ENCODE results near the gene FAXDC2. TPM values are rescaled to one million over a fixed set of nuclear protein-coding genes. Genes with fewer than 3 reads are reported as not detected.

The FAXDC2 gene
- polyA plus RNA-seq, 1 donor (not counting 4 experiments of a cell fraction or from before 2014, with no cell fraction given), result 4.6 TPM

DNA sequence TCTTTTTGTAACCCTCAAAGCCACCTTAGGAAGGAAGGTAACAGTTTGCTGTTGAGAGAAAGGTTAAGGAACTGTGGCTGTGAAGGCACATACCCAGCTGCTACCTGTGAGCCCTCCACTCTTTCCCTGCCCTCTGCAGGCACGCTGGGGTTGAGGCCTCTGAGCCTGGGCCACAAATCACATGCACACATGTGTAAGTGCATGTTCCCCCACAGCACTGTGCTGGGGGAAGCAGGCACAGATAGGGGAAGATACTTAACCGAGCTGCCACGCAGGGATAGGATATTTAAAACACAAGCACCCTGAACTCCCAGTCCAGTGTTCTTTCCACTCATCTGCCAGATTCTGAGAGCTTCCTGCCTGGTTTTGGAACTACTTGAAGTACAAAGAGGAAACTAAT lies 77.1 kb downstream of the FAXDC2 start:
- dilution Hi-C loops (cut with MboI; ENCODE audit: extremely low pct_ligation_motif_present, low sequenced_read_pairs), result no loop called here
- Histone ChIP-seq H3K27ac (ENCODE audit: control insufficient read depth, insufficient read depth, low read length) (no peak overlapping the region), H3K79me2 (ENCODE audit: control insufficient read depth, insufficient read depth, low read length) (peaks cover 98% of the 10 kb centered on the region), H2AFZ (ENCODE audit: control insufficient read depth, low read length) (no peak overlapping the region), H3K27me3 (ENCODE audit: control insufficient read depth, extremely low read depth, insufficient read depth, low read length) (no peaks in the 10 kb centered on the region), H3K4me2 (ENCODE audit: control insufficient read depth, extremely low read depth, insufficient read depth, low read depth, low read length) (no peak overlapping the region), H3K9me3 (ENCODE audit: control insufficient read depth, low read depth, low read length) (no peaks in the 10 kb centered on the region), H3K4me1 (ENCODE audit: control insufficient read depth, extremely low read depth, insufficient read depth, low read length) (peaks cover 11% of the 10 kb centered on the region), H3K4me3 (ENCODE audit: control insufficient read depth in 2 of 3, extremely low read depth in 1 of 3, insufficient read depth in 2 of 3, low read depth in 1 of 3, low read length in 3 of 3) (no peak overlapping the region), H3K9ac (ENCODE audit: control insufficient read depth, extremely low read depth, insufficient read depth, low read length) (no peak overlapping the region), H3K36me3 (ENCODE audit: control insufficient read depth in 2 of 2, extremely low read depth in 1 of 2, insufficient read depth in 2 of 2, low read length in 2 of 2) (peaks cover 0 to 16% of the 10 kb centered on the region in 2 experiments), H3K9me1 (ENCODE audit: control insufficient read depth, extremely low read depth, insufficient read depth, low read length) (peaks cover 13% of the 10 kb centered on the region), H4K20me1 (ENCODE audit: control insufficient read depth, extremely low read depth, insufficient read depth, low read length) (peaks cover 62% of the 10 kb centered on the region)
- FAIRE-seq (no peak), DNase-seq (ENCODE audit: low read depth, low spot score) (no peak)
- no peak for TF ChIP-seq EZH2 (IDR thresholded peaks at IDR 0.05; ENCODE audit: low read length)
- TF ChIP-seq CTCF (optimal IDR thresholded peaks at IDR 0.05 in 1 of 3, IDR thresholded peaks at IDR 0.05 in 1 of 3, conservative IDR thresholded peaks at IDR 0.05 in 1 of 3; ENCODE audit: extremely low read depth in 1 of 3, insufficient read depth in 2 of 3, low read length in 3 of 3), result no peak

- H3K9me3 ChIP-seq (ENCODE audit: control insufficient read depth, low read depth, low read length), result no peaks in the 10 kb centered on the region
- no peak overlapping the region for H2AFZ ChIP-seq (ENCODE audit: control insufficient read depth, low read length)
- no peak for TF ChIP-seq EZH2 (IDR thresholded peaks at IDR 0.05; ENCODE audit: low read length)
- no peak for TF ChIP-seq CTCF (optimal IDR thresholded peaks at IDR 0.05 in 1 of 3, IDR thresholded peaks at IDR 0.05 in 1 of 3, conservative IDR thresholded peaks at IDR 0.05 in 1 of 3; ENCODE audit: extremely low read depth in 1 of 3, insufficient read depth in 2 of 3, low read length in 3 of 3)
- peak overlapping the region; percentile 41 for H3K9ac ChIP-seq (ENCODE audit: control insufficient read depth, extremely low read depth, insufficient read depth, low read length)
- no peaks in the 10 kb centered on the region for H3K27me3 ChIP-seq (ENCODE audit: control insufficient read depth, extremely low read depth, insufficient read depth, low read length)
- H3K27ac ChIP-seq (ENCODE audit: control insufficient read depth, insufficient read depth, low read length), result peak overlapping the region; percentile 26
- H3K4me3 ChIP-seq (ENCODE audit: control insufficient read depth in 2 of 3, extremely low read depth in 1 of 3, insufficient read depth in 2 of 3, low read depth in 1 of 3, low read length in 3 of 3), result no peak overlapping the region
- no peak for DNase-seq (ENCODE audit: low read depth, low spot score)
- H3K79me2 ChIP-seq (ENCODE audit: control insufficient read depth, insufficient read depth, low read length), result peaks cover 98% of the 10 kb centered on the region
- H4K20me1 ChIP-seq (ENCODE audit: control insufficient read depth, extremely low read depth, insufficient read depth, low read length), result peaks cover 74% of the 10 kb centered on the region
- H3K4me1 ChIP-seq (ENCODE audit: control insufficient read depth, extremely low read depth, insufficient read depth, low read length), result peaks cover 23% of the 10 kb centered on the region
- dilution Hi-C loops (cut with MboI; ENCODE audit: extremely low pct_ligation_motif_present, low sequenced_read_pairs), result no loop called here
- H3K9me1 ChIP-seq (ENCODE audit: control insufficient read depth, extremely low read depth, insufficient read depth, low read length), result peaks cover 25% of the 10 kb centered on the region
- H3K4me2 ChIP-seq (ENCODE audit: control insufficient read depth, extremely low read depth, insufficient read depth, low read depth, low read length), result no peak overlapping the region
- H3K36me3 ChIP-seq (ENCODE audit: control insufficient read depth in 2 of 2, extremely low read depth in 1 of 2, insufficient read depth in 2 of 2, low read length in 2 of 2), result peaks cover 1 to 24% of the 10 kb centered on the region in 2 experiments
- no peak for FAIRE-seq
Measured at GRCh38 chr5:154771383-154771901, 79.0 kb downstream of the FAXDC2 start.
